Kidney (tissue), 14 donors: ENCODE results near the gene KCNA2. TPM values are rescaled to one million over a fixed set of nuclear protein-coding genes. Genes with fewer than 3 reads are reported as not detected.

Experiments used
- DNase-seq, 5 donors: peaks; one replicate each; pipeline ENCODE4 v3.0.0-alpha.2; 2013 to 2020
- FAIRE-seq: peaks from 2 replicates; lab custom pipeline; 2012; peaks lifted over from hg19 to GRCh38; lab: Jason Lieb, UNC
- H3K27ac ChIP-seq, 2 donors: one replicate each; pipeline ENCODE4 v1.7.0; 2013; ENCODE audit warnings: low read depth in 2 of 2, low read length in 2 of 2, inconsistent platforms in 1 of 2
- H3K27me3 ChIP-seq: one replicate; pipeline ENCODE4 v1.7.1; 2013; ENCODE audit warnings: low read length, inconsistent platforms; ENCODE audit not compliant: control insufficient read depth, insufficient read depth
- H3K36me3 ChIP-seq, 3 donors: one replicate each; pipeline versions ENCODE4 v1.7.0 to v1.7.1; 2013; ENCODE audit warnings: low read length in 3 of 3, control low read depth in 1 of 3, inconsistent platforms in 1 of 3; ENCODE audit not compliant: insufficient read depth in 3 of 3, control insufficient read depth in 2 of 3
- H3K4me1 ChIP-seq, 3 donors: one replicate each; pipeline versions ENCODE4 v1.7.0 to v1.7.1; 2013; ENCODE audit warnings: low read length in 3 of 3, inconsistent platforms in 1 of 3, low read depth in 1 of 3; ENCODE audit not compliant: control insufficient read depth in 2 of 3, insufficient read depth in 2 of 3
- H3K4me3 ChIP-seq, 3 donors: one replicate each; pipeline versions ENCODE4 v1.7.0 to v1.8.1; 2013; ENCODE audit warnings: low read length in 3 of 3, control low read depth in 1 of 3, inconsistent platforms in 1 of 3
- H3K9ac ChIP-seq, 3 donors: one replicate each; pipeline versions ENCODE4 v1.7.0 to v1.7.1; 2013; ENCODE audit warnings: low read length in 3 of 3, control low read depth in 1 of 3, inconsistent platforms in 1 of 3
- H3K9me3 ChIP-seq, 3 donors: one replicate each; pipeline versions ENCODE4 v1.7.0 to v1.7.1; 2013; ENCODE audit warnings: low read length in 3 of 3, control low read depth in 1 of 3, inconsistent platforms in 1 of 3; ENCODE audit not compliant: control insufficient read depth in 2 of 3, insufficient read depth in 1 of 3
- intact Hi-C: fragments of 100-400 bp; cut with DNase I; formaldehyde crosslinking; loops from one replicate; pipeline ENCODE4 v1.11.1; 2022
- polyA plus RNA-seq: library from polyadenylated mRNA; stranded (reverse); fragments of 350-450 nt; fragmentation: Illumina TruSeq; extraction: RNeasy Lipid Tissue Mini Kit (QIAGEN cat#74804); gene quantifications from one replicate; pipeline ENCODE4 v1.2.3, GENCODE V29; 2014; ENCODE audit warnings: low read depth, low replicate concordance; ENCODE audit not compliant: insufficient read depth
- total RNA-seq: library from RNA; stranded (reverse); fragmentation: NEBNext Ultra II Directional; extraction: Animal tissue kit (Norgen Biotek cat#: 25700); gene quantifications from one replicate; pipeline ENCODE4 v1.2.1, GENCODE V29; 2021
- TF ChIP-seq, protein P1 (sequence below): IDR thresholded peaks from 3 replicates; pipeline ENCODE4 v1.5.1; 2012; ENCODE audit warnings: mild to moderate bottlenecking, moderate library complexity, borderline replicate concordance; ENCODE audit not compliant: insufficient read depth; ENCODE audit errors: extremely low read depth
- donor health status: control.
- donor health status: control.
- donor health status: control.
- donor health status: control.
- donor health status: control.
- donor health status: DM: yes; HTN: yes; CAD: no.
- donor health status: Normal renal cell carcinoma (clear cell type).

The KCNA2 gene
- total and polyA plus RNA-seq, 2 donors from 2014 or later, result 0.09 to 1.3 TPM

DNA sequence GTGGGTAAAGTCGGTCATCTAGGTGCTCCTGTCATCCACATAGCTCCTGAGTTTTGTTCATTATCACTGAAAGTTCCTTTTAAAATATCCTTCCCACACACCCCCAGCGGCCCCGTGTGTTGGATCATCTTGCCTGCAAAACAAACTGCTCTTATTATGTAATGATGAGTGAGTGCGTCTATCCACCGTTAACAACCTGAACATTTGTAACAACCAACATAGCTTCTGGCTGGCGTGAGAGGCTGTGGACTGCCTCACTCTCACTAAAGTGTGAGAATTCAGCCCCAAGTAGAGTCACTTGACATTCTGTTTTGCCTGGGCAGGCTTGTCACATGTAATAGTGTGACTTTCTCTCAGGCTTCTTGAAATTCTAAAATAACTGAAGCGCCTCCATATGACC, 14.5 kb upstream of the KCNA2 start:
- FAIRE-seq (no peak), DNase-seq (no peak)
- no peak overlapping the region for H3K9ac ChIP-seq
- H3K4me1 ChIP-seq, result peaks cover 0 to 6% (median 0%) of the 10 kb centered on the region in 3 donors
- peaks cover 15% of the 10 kb centered on the region for H3K27me3 ChIP-seq
- no peak overlapping the region for H3K27ac ChIP-seq
- no peak overlapping the region for H3K4me3 ChIP-seq
- H3K9me3 ChIP-seq, result no peaks in the 10 kb centered on the region
- intact Hi-C loops, result loop anchor here (5.0 kb wide), 1 partner anchor 157 kb away; no protein-coding TSS in a partner anchor
- TF ChIP-seq, protein P1, sequence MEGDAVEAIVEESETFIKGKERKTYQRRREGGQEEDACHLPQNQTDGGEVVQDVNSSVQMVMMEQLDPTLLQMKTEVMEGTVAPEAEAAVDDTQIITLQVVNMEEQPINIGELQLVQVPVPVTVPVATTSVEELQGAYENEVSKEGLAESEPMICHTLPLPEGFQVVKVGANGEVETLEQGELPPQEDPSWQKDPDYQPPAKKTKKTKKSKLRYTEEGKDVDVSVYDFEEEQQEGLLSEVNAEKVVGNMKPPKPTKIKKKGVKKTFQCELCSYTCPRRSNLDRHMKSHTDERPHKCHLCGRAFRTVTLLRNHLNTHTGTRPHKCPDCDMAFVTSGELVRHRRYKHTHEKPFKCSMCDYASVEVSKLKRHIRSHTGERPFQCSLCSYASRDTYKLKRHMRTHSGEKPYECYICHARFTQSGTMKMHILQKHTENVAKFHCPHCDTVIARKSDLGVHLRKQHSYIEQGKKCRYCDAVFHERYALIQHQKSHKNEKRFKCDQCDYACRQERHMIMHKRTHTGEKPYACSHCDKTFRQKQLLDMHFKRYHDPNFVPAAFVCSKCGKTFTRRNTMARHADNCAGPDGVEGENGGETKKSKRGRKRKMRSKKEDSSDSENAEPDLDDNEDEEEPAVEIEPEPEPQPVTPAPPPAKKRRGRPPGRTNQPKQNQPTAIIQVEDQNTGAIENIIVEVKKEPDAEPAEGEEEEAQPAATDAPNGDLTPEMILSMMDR, result no peak
- H3K36me3 ChIP-seq, result no peaks in the 10 kb centered on the region

DNA sequence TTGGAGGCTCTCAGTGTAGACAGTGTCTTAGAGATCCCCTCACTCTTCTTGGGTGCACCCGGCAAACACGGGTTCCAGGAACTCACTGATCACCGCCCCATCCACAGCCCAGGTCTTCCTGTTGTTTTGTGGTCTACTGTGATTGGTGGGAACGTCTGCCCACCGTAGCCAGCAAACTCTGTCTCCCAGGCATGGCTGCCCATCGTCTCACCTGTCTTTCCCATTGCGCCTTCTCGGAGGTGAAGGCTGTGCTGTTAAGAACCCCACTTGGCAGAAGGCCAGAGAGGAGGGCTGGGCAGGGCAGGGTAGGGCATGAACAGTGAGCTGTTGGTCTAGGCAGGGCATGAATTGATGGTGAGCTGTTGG, 14.1 kb upstream of the KCNA2 start:
- Histone ChIP-seq H3K27ac (no peak overlapping the region), H3K9me3 (no peaks in the 10 kb centered on the region), H3K9ac (no peak overlapping the region), H3K27me3 (peaks cover 15% of the 10 kb centered on the region), H3K36me3 (no peaks in the 10 kb centered on the region), H3K4me3 (no peak overlapping the region), H3K4me1 (peaks cover 0 to 6% (median 0%) of the 10 kb centered on the region in 3 donors)
- FAIRE-seq (no peak), DNase-seq (no peak)
- TF ChIP-seq, protein P1, result no peak
- intact Hi-C loops, result loop anchor here (5.0 kb wide), 1 partner anchor 157 kb away; no protein-coding TSS in a partner anchor

DNA sequence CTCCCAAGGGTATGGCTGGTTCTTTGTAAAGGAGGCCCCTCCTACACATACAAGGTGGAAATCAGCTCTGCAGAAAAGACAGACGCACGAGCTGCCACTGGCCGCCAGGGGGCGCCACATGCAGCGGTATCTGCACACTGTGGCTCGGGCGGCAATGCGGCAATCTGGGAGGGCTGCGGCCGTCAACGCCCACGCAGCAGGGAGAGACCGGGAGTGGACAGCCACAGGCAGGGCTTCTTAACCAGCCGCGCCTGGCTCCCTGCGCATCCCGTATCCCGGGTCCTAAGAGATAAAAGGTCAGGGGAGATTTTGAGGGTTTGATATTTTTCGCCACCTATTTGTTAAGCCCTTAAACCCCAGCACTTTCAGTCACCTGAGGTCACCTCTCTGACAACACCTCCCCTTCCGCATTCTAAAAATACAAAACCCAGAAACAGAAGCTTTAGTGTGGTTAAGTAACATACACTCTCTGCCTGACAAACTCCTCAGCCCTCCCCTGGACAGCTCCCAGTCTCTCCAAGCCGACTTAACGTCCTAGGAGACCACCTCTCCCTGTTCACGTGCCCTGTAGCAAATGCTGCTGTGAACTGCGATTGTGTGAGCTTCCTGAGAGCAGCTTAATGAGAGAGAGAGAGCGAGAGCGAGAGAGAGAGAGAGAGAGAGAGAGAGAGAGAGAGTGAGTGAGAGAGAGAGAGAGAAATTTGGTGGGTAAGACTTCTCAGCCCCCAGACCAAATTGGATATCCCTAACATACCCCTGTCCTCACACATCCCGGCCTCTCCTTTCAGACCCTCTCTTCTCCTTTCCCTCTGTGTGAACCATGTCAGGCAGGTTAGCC, 13.5 kb upstream of the KCNA2 start:
- no peaks in the 10 kb centered on the region for H3K9me3 ChIP-seq
- DNase-seq, result peak; percentile 89 to 95 (median 90)
- peak overlapping the region in 1 of 2 donors; percentile 23 for H3K27ac ChIP-seq
- H3K4me1 ChIP-seq, result peaks cover 0 to 6% (median 0%) of the 10 kb centered on the region in 3 donors
- FAIRE-seq, result no peak
- intact Hi-C loops, result loop anchor here (5.0 kb wide), 1 partner anchor 158 kb away; no protein-coding TSS in a partner anchor
- peaks cover 15% of the 10 kb centered on the region for H3K27me3 ChIP-seq
- H3K9ac ChIP-seq, result no peak overlapping the region
- TF ChIP-seq, protein P1, result peak; percentile 89
- peak overlapping the region in 2 of 3 donors; percentile 11 to 21 for H3K4me3 ChIP-seq
- no peaks in the 10 kb centered on the region for H3K36me3 ChIP-seq
